Gastroesophageal sphincter (tissue), 4 donors: ENCODE data around the gene AKT3. TPM values are rescaled to one million over a fixed set of nuclear protein-coding genes. Genes with fewer than 3 reads are reported as not detected.

Source experiments
- ATAC-seq: fragments of 150-250 bp; one replicate; pipeline ENCODE4 v1.9.1; 2016; ENCODE audit warnings: mild to moderate bottlenecking, moderate library complexity
- H3K27ac ChIP-seq, 4 donors: fragments of 200-600 bp; sonication (generic) in 3 of 4; 1 replicate in 3 of 4; 2 replicates in 1 of 4; pipeline ENCODE4 v1.5.1; 2016 to 2019
- H3K27me3 ChIP-seq: fragments of 200-600 bp; sonication (generic); one replicate; pipeline ENCODE4 v1.5.1; 2019
- H3K36me3 ChIP-seq, 2 donors: fragments of 200-600 bp; sonication (generic); one replicate each; pipeline ENCODE4 v1.5.1; 2019; ENCODE audit warnings: control low read depth in 1 of 2
- H3K4me1 ChIP-seq, 3 donors: fragments of 200-600 bp; sonication (generic); 1 replicate in 2 of 3; 2 replicates in 1 of 3; pipeline ENCODE4 v1.5.1; 2016 to 2019; ENCODE audit warnings: control low read depth in 2 of 3
- H3K4me3 ChIP-seq, 2 donors: fragments of 200-600 bp; sonication (generic); one replicate each; pipeline ENCODE4 v1.5.1; 2019; ENCODE audit warnings: mild to moderate bottlenecking in 1 of 2, moderate library complexity in 1 of 2
- H3K9me3 ChIP-seq, 3 donors: fragments of 200-600 bp; sonication (generic); one replicate each; pipeline ENCODE4 v1.5.1; 2017 to 2019; ENCODE audit warnings: control low read depth in 2 of 3
- CTCF ChIP-seq, 4 experiments: fragments of 200-600 bp in 2 of 4; fragments of 450-650 bp in 2 of 4; sonication (generic) in 1 of 4; IDR thresholded peaks; one replicate each; pipeline ENCODE4 v1.5.1; 2017 to 2019; ENCODE audit warnings: antibody characterized with exemption in 4 of 4, mild to moderate bottlenecking in 2 of 4, moderate library complexity in 2 of 4
- EP300 ChIP-seq: sonication (generic); formaldehyde crosslinking; IDR thresholded peaks from one replicate; pipeline ENCODE4 v1.6.1; 2017; ENCODE audit warnings: antibody characterized with exemption, mild to moderate bottlenecking
- POLR2A ChIP-seq, 2 donors: fragments of 450-650 bp; IDR thresholded peaks; one replicate each; pipeline ENCODE4 v1.6.1; 2017; ENCODE audit warnings: antibody characterized with exemption in 2 of 2, mild to moderate bottlenecking in 2 of 2, moderate library complexity in 1 of 2
- POLR2AphosphoS5 ChIP-seq: sonication (generic); formaldehyde crosslinking; IDR thresholded peaks from one replicate; pipeline ENCODE4 v1.6.1; 2017; ENCODE audit warnings: antibody characterized with exemption
- WGBS, 2 donors: methylation state at CpG; one replicate each; pipeline ENCODE4 v1.1.5; 2018; ENCODE audit warnings: low coverage in 1 of 2; 5-methylcytosine and 5-hydroxymethylcytosine counted together
- total RNA-seq, 4 donors: library from RNA; depleted of rRNA; stranded (reverse); fragments of >200 nt; gene quantifications; one replicate each; pipeline ENCODE4 v1.1.0, GENCODE V29; 2016

The AKT3 gene
- total RNA-seq, 4 donors from 2014 or later: 72.8 to 102 (median 89.3) TPM

- Histone ChIP-seq H3K36me3 (no peaks in the 10 kb centered on the region), H3K27me3 (no peaks in the 10 kb centered on the region), H3K27ac (no peak overlapping the region), H3K9me3 (no peaks in the 10 kb centered on the region), H3K4me1 (peaks cover 0 to 50% (median 12%) of the 10 kb centered on the region in 3 donors), H3K4me3 (no peak overlapping the region)
- ATAC-seq: no peak
- TF ChIP-seq POLR2AphosphoS5: no peak
- TF ChIP-seq CTCF (IDR thresholded peaks at IDR 0.05): no peak
- TF ChIP-seq EP300: no peak
- no peak for TF ChIP-seq POLR2A (IDR thresholded peaks at IDR 0.05)
Observed at GRCh38 chr1:243732637-243733036, 117.4 kb downstream of the AKT3 start.

- peaks cover 0 to 53% (median 12%) of the 10 kb centered on the region in 3 donors for H3K4me1 ChIP-seq
Observed at GRCh38 chr1:243731974-243732625, 117.9 kb downstream of the AKT3 start.

GRCh38 chr1:243731301-243731891, 118.6 kb downstream of the AKT3 start:
- Histone ChIP-seq H3K4me1 (peaks cover 0 to 59% (median 17%) of the 10 kb centered on the region in 3 donors), H3K4me3 (no peak overlapping the region), H3K36me3 (no peaks in the 10 kb centered on the region), H3K9me3 (no peaks in the 10 kb centered on the region), H3K27ac (no peak overlapping the region), H3K27me3 (no peaks in the 10 kb centered on the region)
- WGBS, 2 donors: 33 to 45% methylated on average over 3 of the region's 3 CpGs
- ATAC-seq: peak; percentile 57
- no peak for TF ChIP-seq EP300
- TF ChIP-seq POLR2AphosphoS5: peak; percentile 26
- no peak for TF ChIP-seq POLR2A (IDR thresholded peaks at IDR 0.05)

More at GRCh38 chr1:243731974-243732625, 117.9 kb downstream of the AKT3 start:
- Histone ChIP-seq H3K9me3 (no peaks in the 10 kb centered on the region), H3K4me3 (no peak overlapping the region), H3K27ac (no peak overlapping the region), H3K36me3 (no peaks in the 10 kb centered on the region), H3K27me3 (no peaks in the 10 kb centered on the region)
- WGBS, 2 donors: 70 to 90% methylated on average over 2 to 5 of the region's 5 CpGs
- TF ChIP-seq EP300 (no peak), POLR2A (IDR thresholded peaks at IDR 0.05) (no peak), CTCF (IDR thresholded peaks at IDR 0.05) (no peak), POLR2AphosphoS5 (no peak)
- ATAC-seq: no peak

- no peak overlapping the region for H3K4me3 ChIP-seq
- no peaks in the 10 kb centered on the region for H3K36me3 ChIP-seq
- no peak for ATAC-seq
- no peak for TF ChIP-seq EP300
- no peak for TF ChIP-seq CTCF (IDR thresholded peaks at IDR 0.05)
- TF ChIP-seq POLR2AphosphoS5: no peak
- no peak for TF ChIP-seq POLR2A (IDR thresholded peaks at IDR 0.05)
- WGBS, 2 donors: 93 to 98% methylated on average over 2 to 6 of the region's 23 CpGs
- H3K9me3 ChIP-seq: no peaks in the 10 kb centered on the region
- H3K27ac ChIP-seq: peak overlapping the region in 3 of 4 donors; percentile 21 to 43 (median 42)
- H3K27me3 ChIP-seq: no peaks in the 10 kb centered on the region
- H3K4me1 ChIP-seq: peaks cover 0 to 59% (median 17%) of the 10 kb centered on the region in 3 donors
Observed at GRCh38 chr1:243730487-243731150, 119.4 kb downstream of the AKT3 start.

- no peaks in the 10 kb centered on the region for H3K36me3 ChIP-seq
- H3K9me3 ChIP-seq: no peaks in the 10 kb centered on the region
- no peak for TF ChIP-seq POLR2A (IDR thresholded peaks at IDR 0.05)
- no peak for TF ChIP-seq CTCF (IDR thresholded peaks at IDR 0.05)
- TF ChIP-seq POLR2AphosphoS5: no peak
- TF ChIP-seq EP300: no peak
- peaks cover 0 to 59% (median 15%) of the 10 kb centered on the region in 3 donors for H3K4me1 ChIP-seq
- 100% methylated on average over 2 of the region's 3 CpGs; no CpG with 5 or more reads in 1 of the 2 donors for WGBS, 2 donors
- no peak for ATAC-seq
- H3K4me3 ChIP-seq: no peak overlapping the region
- H3K27ac ChIP-seq: peak overlapping the region in 1 of 4 donors; percentile 21
- H3K27me3 ChIP-seq: no peaks in the 10 kb centered on the region
Observed at GRCh38 chr1:243729956-243730355, 120.1 kb downstream of the AKT3 start.
